Neural cell (in vitro differentiated cells): ENCODE data around the gene S100A12.

Experiments used
- EP300 ChIP-seq: fragments of 450-650 bp; conservative IDR thresholded peaks from 2 replicates; pipeline ENCODE4 v1.6.1; 2014; ENCODE audit warnings: antibody characterized with exemption, mild to moderate bottlenecking, moderate library complexity; ENCODE audit not compliant: poor library complexity, severe bottlenecking
- EZH2 ChIP-seq: fragments of 200-600, 300-800 bp; shearing (Covaris generic), sonication (generic); IDR thresholded peaks from 2 replicates; pipeline ENCODE4 v1.6.1; 2014; ENCODE audit warnings: antibody characterized with exemption, low read length, borderline replicate concordance, mild to moderate bottlenecking; ENCODE audit not compliant: insufficient read depth, poor library complexity, severe bottlenecking
- MXI1 ChIP-seq: fragments of 450-650 bp; conservative IDR thresholded peaks from 2 replicates; pipeline ENCODE4 v1.6.1; 2014; ENCODE audit warnings: antibody characterized with exemption, mild to moderate bottlenecking; ENCODE audit not compliant: poor library complexity, severe bottlenecking
- POLR2AphosphoS5 ChIP-seq: IDR thresholded peaks from 2 replicates; pipeline ENCODE4 v1.6.1; 2012
- RAD21 ChIP-seq: fragments of 450-650 bp; conservative IDR thresholded peaks from 2 replicates; pipeline ENCODE4 v1.6.1; 2014; ENCODE audit warnings: antibody characterized with exemption, mild to moderate bottlenecking, moderate library complexity
- SMC3 ChIP-seq: fragments of 450-650 bp; conservative IDR thresholded peaks from 2 replicates; pipeline ENCODE4 v1.6.1; 2014; ENCODE audit warnings: antibody characterized with exemption, mild to moderate bottlenecking, moderate library complexity; ENCODE audit not compliant: poor library complexity
- TAF1 ChIP-seq: IDR thresholded peaks from 2 replicates; pipeline ENCODE4 v1.6.1; 2012; ENCODE audit warnings: low read depth
- TF ChIP-seq, protein P1 (sequence below): fragments of 450-650 bp; IDR thresholded peaks from 2 replicates; pipeline ENCODE4 v1.5.1; 2014; ENCODE audit warnings: antibody characterized with exemption, mild to moderate bottlenecking, moderate library complexity; ENCODE audit not compliant: poor library complexity, severe bottlenecking
- TF ChIP-seq, protein P2 (sequence below): IDR thresholded peaks from 2 replicates; pipeline ENCODE4 v1.6.1; 2012; ENCODE audit warnings: borderline replicate concordance

DNA sequence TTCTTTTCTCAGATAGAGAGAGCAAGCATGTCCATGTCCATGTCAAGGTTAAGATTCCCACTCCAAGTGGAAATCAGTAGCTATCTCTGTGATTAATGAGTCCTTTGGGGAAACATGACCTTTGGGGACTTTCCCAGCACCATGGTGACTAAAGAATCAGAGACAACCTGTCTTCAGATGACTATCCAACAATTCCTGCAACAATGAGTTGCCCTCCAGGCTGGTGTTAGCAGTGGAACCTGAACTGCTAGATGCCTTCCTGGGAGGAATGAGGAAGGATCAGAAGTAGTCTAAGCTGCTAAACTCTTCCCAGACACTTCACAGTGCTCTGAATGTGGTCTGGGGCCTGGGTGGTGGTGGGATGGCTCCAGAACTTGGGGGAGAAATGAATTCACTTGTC lies 11.3 kb downstream of the S100A12 start:
- no peak for TF ChIP-seq MXI1
- TF ChIP-seq SMC3 = no peak
- no peak for TF ChIP-seq EP300
- no peak for TF ChIP-seq POLR2AphosphoS5
- no peak for TF ChIP-seq RAD21
- TF ChIP-seq, protein P1, sequence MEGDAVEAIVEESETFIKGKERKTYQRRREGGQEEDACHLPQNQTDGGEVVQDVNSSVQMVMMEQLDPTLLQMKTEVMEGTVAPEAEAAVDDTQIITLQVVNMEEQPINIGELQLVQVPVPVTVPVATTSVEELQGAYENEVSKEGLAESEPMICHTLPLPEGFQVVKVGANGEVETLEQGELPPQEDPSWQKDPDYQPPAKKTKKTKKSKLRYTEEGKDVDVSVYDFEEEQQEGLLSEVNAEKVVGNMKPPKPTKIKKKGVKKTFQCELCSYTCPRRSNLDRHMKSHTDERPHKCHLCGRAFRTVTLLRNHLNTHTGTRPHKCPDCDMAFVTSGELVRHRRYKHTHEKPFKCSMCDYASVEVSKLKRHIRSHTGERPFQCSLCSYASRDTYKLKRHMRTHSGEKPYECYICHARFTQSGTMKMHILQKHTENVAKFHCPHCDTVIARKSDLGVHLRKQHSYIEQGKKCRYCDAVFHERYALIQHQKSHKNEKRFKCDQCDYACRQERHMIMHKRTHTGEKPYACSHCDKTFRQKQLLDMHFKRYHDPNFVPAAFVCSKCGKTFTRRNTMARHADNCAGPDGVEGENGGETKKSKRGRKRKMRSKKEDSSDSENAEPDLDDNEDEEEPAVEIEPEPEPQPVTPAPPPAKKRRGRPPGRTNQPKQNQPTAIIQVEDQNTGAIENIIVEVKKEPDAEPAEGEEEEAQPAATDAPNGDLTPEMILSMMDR = no peak
- TF ChIP-seq EZH2 = no peak
- TF ChIP-seq, protein P2, sequence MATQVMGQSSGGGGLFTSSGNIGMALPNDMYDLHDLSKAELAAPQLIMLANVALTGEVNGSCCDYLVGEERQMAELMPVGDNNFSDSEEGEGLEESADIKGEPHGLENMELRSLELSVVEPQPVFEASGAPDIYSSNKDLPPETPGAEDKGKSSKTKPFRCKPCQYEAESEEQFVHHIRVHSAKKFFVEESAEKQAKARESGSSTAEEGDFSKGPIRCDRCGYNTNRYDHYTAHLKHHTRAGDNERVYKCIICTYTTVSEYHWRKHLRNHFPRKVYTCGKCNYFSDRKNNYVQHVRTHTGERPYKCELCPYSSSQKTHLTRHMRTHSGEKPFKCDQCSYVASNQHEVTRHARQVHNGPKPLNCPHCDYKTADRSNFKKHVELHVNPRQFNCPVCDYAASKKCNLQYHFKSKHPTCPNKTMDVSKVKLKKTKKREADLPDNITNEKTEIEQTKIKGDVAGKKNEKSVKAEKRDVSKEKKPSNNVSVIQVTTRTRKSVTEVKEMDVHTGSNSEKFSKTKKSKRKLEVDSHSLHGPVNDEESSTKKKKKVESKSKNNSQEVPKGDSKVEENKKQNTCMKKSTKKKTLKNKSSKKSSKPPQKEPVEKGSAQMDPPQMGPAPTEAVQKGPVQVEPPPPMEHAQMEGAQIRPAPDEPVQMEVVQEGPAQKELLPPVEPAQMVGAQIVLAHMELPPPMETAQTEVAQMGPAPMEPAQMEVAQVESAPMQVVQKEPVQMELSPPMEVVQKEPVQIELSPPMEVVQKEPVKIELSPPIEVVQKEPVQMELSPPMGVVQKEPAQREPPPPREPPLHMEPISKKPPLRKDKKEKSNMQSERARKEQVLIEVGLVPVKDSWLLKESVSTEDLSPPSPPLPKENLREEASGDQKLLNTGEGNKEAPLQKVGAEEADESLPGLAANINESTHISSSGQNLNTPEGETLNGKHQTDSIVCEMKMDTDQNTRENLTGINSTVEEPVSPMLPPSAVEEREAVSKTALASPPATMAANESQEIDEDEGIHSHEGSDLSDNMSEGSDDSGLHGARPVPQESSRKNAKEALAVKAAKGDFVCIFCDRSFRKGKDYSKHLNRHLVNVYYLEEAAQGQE = no peak
- no peak for TF ChIP-seq TAF1
